AG04449 (cell line): ENCODE data around the gene HACD1.

Experiments
- CTCF ChIA-PET: fragments of 350-600 bp; formaldehyde crosslinking; extraction: SDS; loops from one replicate; lab custom pipeline; 2021; ENCODE audit warnings: antibody characterized with exemption; lab: Yijun Ruan, JAX
- POLR2A ChIA-PET: fragments of 400-600, 350-600 bp; formaldehyde crosslinking; extraction: SDS; loops from one replicate; lab custom pipeline; 2020; ENCODE audit warnings: antibody characterized with exemption, inconsistent platforms; lab: Yijun Ruan, JAX
- DNase-seq: peaks from one replicate; pipeline ENCODE4 v3.0.0-alpha.2; 2010; ENCODE audit warnings: low read depth, low spot score
- H3K4me3 ChIP-seq: 2 replicates; pipeline ENCODE4 v1.5.1; 2011; ENCODE audit warnings: low read depth, mild to moderate bottlenecking, control low read depth, low read length
- CTCF ChIP-seq: IDR thresholded peaks from one replicate; pipeline ENCODE4 v1.5.1; 2011; ENCODE audit warnings: mild to moderate bottlenecking, moderate library complexity, low read length, control low read depth, inconsistent platforms; ENCODE audit not compliant: insufficient read depth; ENCODE audit errors: missing control alignments

HACD1 gene

GRCh38 chr10:17616403-17617030 is 657 bp downstream of the HACD1 start:
- peak overlapping the region; percentile 74 for H3K4me3 ChIP-seq
- no peak for DNase-seq
- POLR2A ChIA-PET: interaction anchor here (0.8 to 3.0 kb wide), 4 partner anchors 11 to 74 kb away, joined by 3 to 30 read pairs (median 4); partner anchors contain the start of gene STAM
- TF ChIP-seq CTCF: no peak
- CTCF ChIA-PET: interaction anchor here (0.6 to 2.4 kb wide), 11 partner anchors 10 to 488 kb away, joined by 3 to 13 read pairs (median 5); no protein-coding TSS in a partner anchor

GRCh38 chr10:17609523-17610079 is 7.6 kb downstream of the HACD1 start:
- H3K4me3 ChIP-seq: no peak overlapping the region
- DNase-seq: no peak
- POLR2A ChIA-PET: no interaction called here
- no peak for TF ChIP-seq CTCF
- CTCF ChIA-PET: interaction anchor here (0.7 to 4.6 kb wide), 7 partner anchors 10 to 264 kb away, joined by 3 to 46 read pairs (median 7); no protein-coding TSS in a partner anchor

GRCh38 chr10:17607603-17608332 is 9.4 kb downstream of the HACD1 start:
- H3K4me3 ChIP-seq: no peak overlapping the region
- TF ChIP-seq CTCF: peak; percentile 62
- ChIA-PET CTCF (interaction anchor here (0.6 to 4.6 kb wide), 27 partner anchors 8 to 632 kb away, joined by 3 to 46 read pairs (median 3); no protein-coding TSS in a partner anchor), POLR2A (no interaction called here)
- DNase-seq: no peak

GRCh38 chr10:17607060-17607459 is 10.1 kb downstream of the HACD1 start:
- no peak overlapping the region for H3K4me3 ChIP-seq
- ChIA-PET POLR2A (no interaction called here), CTCF (interaction anchor here (0.6 to 2.2 kb wide), 14 partner anchors 9 to 266 kb away, joined by 3 to 16 read pairs (median 5); no protein-coding TSS in a partner anchor)
- no peak for TF ChIP-seq CTCF
- no peak for DNase-seq

- TF ChIP-seq CTCF: no peak
- ChIA-PET CTCF (interaction anchor here (0.6 to 2.2 kb wide), 25 partner anchors 10 to 631 kb away, joined by 3 to 16 read pairs (median 3); no protein-coding TSS in a partner anchor), POLR2A (no interaction called here)
- DNase-seq: no peak
- H3K4me3 ChIP-seq: no peak overlapping the region
These were observed 10.6 kb downstream of the HACD1 start for GRCh38 chr10:17606547-17607040.
